ENCODE measurements around the gene RAPGEF4.

The RAPGEF4 gene

DNA sequence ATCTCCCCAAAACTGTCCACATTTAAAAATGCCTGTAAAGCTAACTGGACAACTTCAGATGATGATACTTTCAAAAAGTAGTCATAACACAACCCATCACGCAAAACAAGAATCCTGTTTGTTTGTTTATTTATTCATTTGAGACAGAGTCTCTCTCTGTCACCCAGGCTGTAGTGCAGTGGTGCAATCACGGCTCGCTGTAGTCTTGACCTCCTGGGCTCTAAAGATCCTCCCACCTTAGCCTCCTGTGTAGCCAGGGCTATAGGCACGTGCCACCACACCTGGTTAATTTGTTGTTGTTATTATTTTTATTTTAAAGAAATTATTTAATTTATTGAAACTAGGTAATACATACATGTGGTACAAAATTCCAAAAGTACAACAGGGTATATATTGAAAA, 94.8 kb downstream of the RAPGEF4 start:
- Histone ChIP-seq H3K36me3 (ENCODE audit: insufficient read depth) (no peaks in the 10 kb centered on the region), H3K4me1 (ENCODE audit: low read depth, poor library complexity, severe bottlenecking) (no peaks in the 10 kb centered on the region), H3K9ac (no peak overlapping the region), H3K27me3 (ENCODE audit: insufficient read depth, low read depth) (no peaks in the 10 kb centered on the region), H3K79me2 (ENCODE audit: insufficient read depth, low read depth) (no peaks in the 10 kb centered on the region), H3K27ac (no peak overlapping the region), H3K4me3 (IDR thresholded peaks at IDR 0.05; ENCODE audit: insufficient read depth, low read depth, low read length) (no peak overlapping the region), H2AFZ (ENCODE audit: low read depth) (no peak overlapping the region), H4K20me1 (ENCODE audit: insufficient read depth) (no peaks in the 10 kb centered on the region), H3K4me2 (no peak overlapping the region)
- TF ChIP-seq, protein P1, sequence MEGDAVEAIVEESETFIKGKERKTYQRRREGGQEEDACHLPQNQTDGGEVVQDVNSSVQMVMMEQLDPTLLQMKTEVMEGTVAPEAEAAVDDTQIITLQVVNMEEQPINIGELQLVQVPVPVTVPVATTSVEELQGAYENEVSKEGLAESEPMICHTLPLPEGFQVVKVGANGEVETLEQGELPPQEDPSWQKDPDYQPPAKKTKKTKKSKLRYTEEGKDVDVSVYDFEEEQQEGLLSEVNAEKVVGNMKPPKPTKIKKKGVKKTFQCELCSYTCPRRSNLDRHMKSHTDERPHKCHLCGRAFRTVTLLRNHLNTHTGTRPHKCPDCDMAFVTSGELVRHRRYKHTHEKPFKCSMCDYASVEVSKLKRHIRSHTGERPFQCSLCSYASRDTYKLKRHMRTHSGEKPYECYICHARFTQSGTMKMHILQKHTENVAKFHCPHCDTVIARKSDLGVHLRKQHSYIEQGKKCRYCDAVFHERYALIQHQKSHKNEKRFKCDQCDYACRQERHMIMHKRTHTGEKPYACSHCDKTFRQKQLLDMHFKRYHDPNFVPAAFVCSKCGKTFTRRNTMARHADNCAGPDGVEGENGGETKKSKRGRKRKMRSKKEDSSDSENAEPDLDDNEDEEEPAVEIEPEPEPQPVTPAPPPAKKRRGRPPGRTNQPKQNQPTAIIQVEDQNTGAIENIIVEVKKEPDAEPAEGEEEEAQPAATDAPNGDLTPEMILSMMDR (conservative IDR thresholded peaks at IDR 0.05; ENCODE audit: low read depth, low read length): no peak

DNA sequence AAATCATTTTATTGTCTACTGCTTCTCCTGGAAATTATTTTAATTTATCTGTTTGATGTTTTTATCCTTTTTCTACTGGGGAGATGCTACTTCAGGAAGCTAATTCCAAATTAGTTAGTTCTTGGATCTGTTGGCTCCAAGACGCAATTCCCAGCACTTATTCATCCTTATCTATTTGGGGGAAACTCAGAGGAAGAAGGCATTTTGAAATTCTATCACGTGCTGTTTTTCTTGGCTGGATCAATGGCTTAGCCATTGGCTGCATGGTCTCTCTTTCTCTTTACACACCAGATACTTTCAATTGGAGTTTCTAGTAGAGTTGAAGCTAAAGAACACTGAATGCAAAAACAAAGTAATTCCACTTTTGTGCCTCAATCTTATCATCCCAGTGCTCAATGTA, 98.3 kb downstream of the RAPGEF4 start:
- no peak overlapping the region for H3K9ac ChIP-seq
- H4K20me1 ChIP-seq (ENCODE audit: insufficient read depth): no peaks in the 10 kb centered on the region
- no peak overlapping the region for H3K27ac ChIP-seq
- H3K4me2 ChIP-seq: no peak overlapping the region
- no peaks in the 10 kb centered on the region for H3K4me1 ChIP-seq (ENCODE audit: low read depth, poor library complexity, severe bottlenecking)
- H3K36me3 ChIP-seq (ENCODE audit: insufficient read depth): no peaks in the 10 kb centered on the region
- TF ChIP-seq, protein P1 (conservative IDR thresholded peaks at IDR 0.05; ENCODE audit: low read depth, low read length): no peak
- no peaks in the 10 kb centered on the region for H3K27me3 ChIP-seq (ENCODE audit: insufficient read depth, low read depth)
- no peaks in the 10 kb centered on the region for H3K79me2 ChIP-seq (ENCODE audit: insufficient read depth, low read depth)
- no peak overlapping the region for H3K4me3 ChIP-seq (IDR thresholded peaks at IDR 0.05; ENCODE audit: insufficient read depth, low read depth, low read length)
- H2AFZ ChIP-seq (ENCODE audit: low read depth): no peak overlapping the region

DNA sequence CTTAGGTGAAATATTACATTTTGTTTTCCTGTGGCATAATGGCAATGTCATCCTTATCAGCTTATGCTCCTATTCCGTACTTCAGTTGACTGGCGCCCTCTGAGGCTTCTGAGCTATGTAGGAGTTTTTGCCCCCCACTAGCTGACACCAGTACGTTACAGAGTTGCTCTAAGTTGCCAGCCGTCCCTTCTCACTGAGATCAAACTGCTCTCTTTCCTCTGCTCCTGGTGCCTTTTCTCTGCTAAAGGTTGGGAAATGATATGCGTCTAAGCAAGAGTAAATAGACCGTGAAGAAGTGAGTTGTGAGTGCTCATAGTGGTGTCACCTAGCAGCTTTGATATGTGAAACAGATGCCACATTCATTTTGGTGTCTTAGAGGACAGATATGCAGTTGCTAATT, 99.2 kb downstream of the RAPGEF4 start:
- H2AFZ ChIP-seq (ENCODE audit: low read depth): no peak overlapping the region
- H3K4me2 ChIP-seq: no peak overlapping the region
- no peaks in the 10 kb centered on the region for H3K27me3 ChIP-seq (ENCODE audit: insufficient read depth, low read depth)
- no peak overlapping the region for H3K27ac ChIP-seq
- no peak overlapping the region for H3K4me3 ChIP-seq (IDR thresholded peaks at IDR 0.05; ENCODE audit: insufficient read depth, low read depth, low read length)
- no peaks in the 10 kb centered on the region for H4K20me1 ChIP-seq (ENCODE audit: insufficient read depth)
- no peaks in the 10 kb centered on the region for H3K36me3 ChIP-seq (ENCODE audit: insufficient read depth)
- H3K4me1 ChIP-seq (ENCODE audit: low read depth, poor library complexity, severe bottlenecking): no peaks in the 10 kb centered on the region
- TF ChIP-seq, protein P1 (conservative IDR thresholded peaks at IDR 0.05; ENCODE audit: low read depth, low read length): no peak
- H3K9ac ChIP-seq: no peak overlapping the region
- no peaks in the 10 kb centered on the region for H3K79me2 ChIP-seq (ENCODE audit: insufficient read depth, low read depth)

DNA sequence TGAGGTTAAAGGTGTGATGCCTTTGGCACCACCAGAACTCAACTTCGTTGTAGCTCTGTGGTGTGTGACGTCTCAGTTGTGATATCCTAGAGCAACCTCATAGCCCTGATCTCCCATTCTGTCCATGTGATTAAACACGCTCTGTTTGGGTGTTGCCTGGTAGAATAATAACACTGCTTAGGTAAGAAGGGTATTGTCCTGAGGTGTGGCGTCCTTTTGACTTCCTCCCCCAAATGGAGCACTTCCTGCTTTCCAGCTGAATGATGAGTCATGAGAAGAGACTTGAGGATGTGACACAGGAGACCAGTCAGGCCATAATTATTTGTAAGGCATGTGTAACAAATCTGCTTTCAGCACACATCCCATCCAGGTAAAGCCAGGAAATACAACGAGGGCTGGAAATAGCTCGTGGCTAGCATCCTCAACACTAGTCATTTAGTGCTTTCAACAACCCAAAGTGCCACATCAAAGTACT, 100.7 kb downstream of the RAPGEF4 start:
- H3K27ac ChIP-seq: no peak overlapping the region
- H3K4me2 ChIP-seq: no peak overlapping the region
- TF ChIP-seq, protein P1 (conservative IDR thresholded peaks at IDR 0.05; ENCODE audit: low read depth, low read length): no peak
- H3K9ac ChIP-seq: no peak overlapping the region
- no peak overlapping the region for H2AFZ ChIP-seq (ENCODE audit: low read depth)
- H3K79me2 ChIP-seq (ENCODE audit: insufficient read depth, low read depth): no peaks in the 10 kb centered on the region
- H3K27me3 ChIP-seq (ENCODE audit: insufficient read depth, low read depth): no peaks in the 10 kb centered on the region
- no peaks in the 10 kb centered on the region for H3K4me1 ChIP-seq (ENCODE audit: low read depth, poor library complexity, severe bottlenecking)
- no peaks in the 10 kb centered on the region for H3K36me3 ChIP-seq (ENCODE audit: insufficient read depth)
- H3K4me3 ChIP-seq (IDR thresholded peaks at IDR 0.05; ENCODE audit: insufficient read depth, low read depth, low read length): no peak overlapping the region
- H4K20me1 ChIP-seq (ENCODE audit: insufficient read depth): no peaks in the 10 kb centered on the region

Data from KMS-11 (cell line).